K562 (cell line): ENCODE results near the gene HLA-DMB. TPM values are rescaled to one million over a fixed set of nuclear protein-coding genes. Genes with fewer than 3 reads are reported as not detected.

ENCODE experiments used
- AFF1 ChIP-seq, 2 experiments: fragments of 450-650 bp; IDR thresholded peaks; 2 replicates each; pipeline ENCODE4 v1.6.1; 2018; ENCODE audit warnings: mild to moderate bottlenecking in 2 of 2, low read depth in 1 of 2; ENCODE audit not compliant: partially characterized antibody in 2 of 2
- ARID4B ChIP-seq: sonication (generic); formaldehyde crosslinking; IDR thresholded peaks from 2 replicates; pipeline ENCODE4 v1.8.0; 2022; ENCODE audit warnings: mild to moderate bottlenecking, missing genetic modification reagents
- BCL6 ChIP-seq: fragments of 250-450 bp; sonication (Bioruptor Pico); IDR thresholded peaks from 2 replicates; pipeline ENCODE4 v1.4.0; 2020
- FIP1L1 ChIP-seq: fragments of 200-400 bp; formaldehyde crosslinking; IDR thresholded peaks from 2 replicates; pipeline ENCODE4 v1.6.1; 2018; ENCODE audit warnings: mild to moderate bottlenecking, low read depth, low read length; ENCODE audit not compliant: poor library complexity, severe bottlenecking
- HNRNPUL1 ChIP-seq: fragments of 200-400 bp; formaldehyde crosslinking; IDR thresholded peaks from 2 replicates; pipeline ENCODE4 v1.6.1; 2017; ENCODE audit warnings: low read length
- LEF1 ChIP-seq: fragments of 450-650 bp; IDR thresholded peaks from 2 replicates; pipeline ENCODE4 v1.6.1; 2016; ENCODE audit warnings: mild to moderate bottlenecking
- MAFG ChIP-seq: fragments of 450-650 bp; conservative IDR thresholded peaks from 2 replicates; pipeline ENCODE4 v1.6.1; 2016; ENCODE audit warnings: missing genetic modification characterization, missing compliant biosample characterization
- MTA3 ChIP-seq: fragments of 450-650 bp; formaldehyde crosslinking; IDR thresholded peaks from 2 replicates; pipeline ENCODE4 v1.6.1; 2017; ENCODE audit warnings: mild to moderate bottlenecking, borderline replicate concordance
- PCBP1 ChIP-seq: fragments of 200-400 bp; formaldehyde crosslinking; IDR thresholded peaks from 2 replicates; pipeline ENCODE4 v1.6.1; 2018; ENCODE audit warnings: mild to moderate bottlenecking, low read depth, low read length; ENCODE audit not compliant: poor library complexity, severe bottlenecking
- UBTF ChIP-seq, 2 experiments: IDR thresholded peaks; 2 replicates each; pipeline ENCODE4 v1.6.1; 2012; ENCODE audit warnings: improper control_type of control experiment in 2 of 2, low read depth in 2 of 2, low read length in 2 of 2, borderline replicate concordance in 1 of 2
- USF2 ChIP-seq: sonication (generic); formaldehyde crosslinking; IDR thresholded peaks from 2 replicates; pipeline ENCODE4 v1.5.0; 2020; ENCODE audit warnings: missing genetic modification reagents
- ZNF121 ChIP-seq: sonication (generic); formaldehyde crosslinking; conservative IDR thresholded peaks from 2 replicates; pipeline ENCODE4 v1.8.0; 2022; ENCODE audit warnings: missing genetic modification reagents
- ZNF146 ChIP-seq: IDR thresholded peaks from one replicate; pipeline ENCODE4 v1.6.1; 2018; ENCODE audit warnings: missing compliant biosample characterization; ENCODE audit not compliant: unreplicated experiment
- polyA plus RNA-seq, 8 experiments: library from polyadenylated mRNA; depleted of rRNA in 4 of 8; stranded (reverse) in 5 of 8; unstranded in 3 of 8; fragments of >200 nt; fragmentation: Nextera tagmentation in 2 of 8; fragmentation: Illumina TruSeq in 1 of 8; extraction: Ambion mirVana in 2 of 8; extraction: Trizol in 1 of 8; gene quantifications; 2 replicates each; pipeline versions ENCODE4 v1.2.1 to v1.2.3, GENCODE V29; 2011 to 2014; ENCODE audit warnings: inconsistent platforms in 1 of 8, missing spikeins in 1 of 8
- total RNA-seq, 7 experiments: library from RNA; depleted of rRNA in 6 of 7; stranded (reverse); fragments of >200 nt in 6 of 7; fragmentation: Illumina TruSeq in 2 of 7; extraction: Trizol in 2 of 7; gene quantifications; 2 replicates each; pipeline versions ENCODE4 v1.2.1 to v1.2.3, GENCODE V29; 2011 to 2021; ENCODE audit warnings: low replicate concordance in 1 of 7

Gene HLA-DMB
- total and polyA plus RNA-seq, 9 of the 15 experiments (the other 6 are each of a cell fraction or from before 2014, with no cell fraction given), result 0.38 TPM; not detected in 8

GRCh38 chr6:32972353-32973143 is 31.7 kb upstream of the HLA-DMB start (continued):
- TF ChIP-seq AFF1 (IDR thresholded peaks at IDR 0.05; ENCODE audit: low read depth in 1 of 2, partially characterized antibody in 2 of 2), result peak in 1 of 2 experiments; percentile 68
- TF ChIP-seq UBTF (IDR thresholded peaks at IDR 0.05; ENCODE audit: borderline replicate concordance in 1 of 2, low read depth in 2 of 2, low read length in 2 of 2), result no peak
- TF ChIP-seq ZNF146 (CRISPR knock-in tag), result peak; percentile 6
- TF ChIP-seq BCL6, result peak; percentile 19; the same call in 1 of the 2 replicates
- 0 out of 2 replicates have a peak, but pooled peaks have one; percentile 32 for TF ChIP-seq LEF1
- no peak for TF ChIP-seq MAFG (tag)
- no peak for TF ChIP-seq ZNF121 (CRISPR knock-in tag)
- peak; percentile 93 for TF ChIP-seq ARID4B (CRISPR knock-in tag)
- TF ChIP-seq PCBP1, result peak; percentile 57
- TF ChIP-seq HNRNPUL1, result no peak
- peak; percentile 99 for TF ChIP-seq FIP1L1
- peak; percentile 85 for TF ChIP-seq MTA3
- TF ChIP-seq USF2, result no peak
